PFSK-1 (cell line): ENCODE measurements around the gene THOP1.

ENCODE experiments used
- FOXP2 ChIP-seq: optimal IDR thresholded peaks from 2 replicates; pipeline ENCODE3; 2011; ENCODE audit warnings: borderline replicate concordance, control low read depth, inconsistent platforms; ENCODE audit not compliant: insufficient read depth; ENCODE audit errors: extremely low read length, extremely low read depth
- POLR2AphosphoS5 ChIP-seq: IDR thresholded peaks from 2 replicates; pipeline ENCODE4 v1.6.1; 2012; ENCODE audit warnings: low read depth, mild to moderate bottlenecking, control low read depth, low read length, moderate library complexity
- REST ChIP-seq, 2 experiments: IDR thresholded peaks; 2 replicates each; pipeline versions ENCODE4 v1.6.1 to v1.8.0; 2011 to 2012; ENCODE audit warnings: low read depth in 2 of 2, low read length in 2 of 2, control low read depth in 1 of 2, inconsistent platforms in 1 of 2, mild to moderate bottlenecking in 1 of 2, moderate library complexity in 1 of 2; ENCODE audit not compliant: insufficient read depth in 1 of 2
- SIN3A ChIP-seq: IDR thresholded peaks from 2 replicates; pipeline ENCODE4 v1.6.1; 2012; ENCODE audit warnings: mild to moderate bottlenecking, low read length, moderate library complexity, borderline replicate concordance; ENCODE audit not compliant: insufficient read depth
- TAF1 ChIP-seq: IDR thresholded peaks from 2 replicates; pipeline ENCODE4 v1.6.1; 2012; ENCODE audit warnings: low read length, control low read depth, borderline replicate concordance; ENCODE audit not compliant: insufficient read depth

Gene THOP1

GRCh38 chr19:2798158-2798685, 12.9 kb downstream of the THOP1 start:
- TF ChIP-seq TAF1 = no peak
- no peak for TF ChIP-seq SIN3A

- no peak for TF ChIP-seq SIN3A
- no peak for TF ChIP-seq POLR2AphosphoS5
- TF ChIP-seq REST (IDR thresholded peaks at IDR 0.05; ENCODE audit: insufficient read depth in 1 of 2, low read depth in 2 of 2, low read length in 2 of 2) = no peak
- no peak for TF ChIP-seq TAF1
- TF ChIP-seq FOXP2 = no peak
Observed at GRCh38 chr19:2798733-2799132, 13.4 kb downstream of the THOP1 start.

- no peak for TF ChIP-seq TAF1
- TF ChIP-seq FOXP2 = no peak
- TF ChIP-seq POLR2AphosphoS5 = no peak
- TF ChIP-seq SIN3A = no peak
- no peak for TF ChIP-seq REST (IDR thresholded peaks at IDR 0.05; ENCODE audit: insufficient read depth in 1 of 2, low read depth in 2 of 2, low read length in 2 of 2)
Observed at GRCh38 chr19:2799273-2800020, 14.1 kb downstream of the THOP1 start.

- TF ChIP-seq POLR2AphosphoS5 (no peak), TAF1 (no peak), SIN3A (no peak), REST (IDR thresholded peaks at IDR 0.05; ENCODE audit: insufficient read depth in 1 of 2, low read depth in 2 of 2, low read length in 2 of 2) (no peak), FOXP2 (no peak)
Observed at GRCh38 chr19:2800506-2800905, 15.2 kb downstream of the THOP1 start.

- TF ChIP-seq POLR2AphosphoS5 (no peak), FOXP2 (no peak), REST (IDR thresholded peaks at IDR 0.05; ENCODE audit: insufficient read depth in 1 of 2, low read depth in 2 of 2, low read length in 2 of 2) (no peak), TAF1 (no peak), SIN3A (no peak)
Observed at GRCh38 chr19:2802826-2803225, 17.5 kb downstream of the THOP1 start.
